Measurements from ENCODE around the gene FOCAD.

The FOCAD gene

DNA sequence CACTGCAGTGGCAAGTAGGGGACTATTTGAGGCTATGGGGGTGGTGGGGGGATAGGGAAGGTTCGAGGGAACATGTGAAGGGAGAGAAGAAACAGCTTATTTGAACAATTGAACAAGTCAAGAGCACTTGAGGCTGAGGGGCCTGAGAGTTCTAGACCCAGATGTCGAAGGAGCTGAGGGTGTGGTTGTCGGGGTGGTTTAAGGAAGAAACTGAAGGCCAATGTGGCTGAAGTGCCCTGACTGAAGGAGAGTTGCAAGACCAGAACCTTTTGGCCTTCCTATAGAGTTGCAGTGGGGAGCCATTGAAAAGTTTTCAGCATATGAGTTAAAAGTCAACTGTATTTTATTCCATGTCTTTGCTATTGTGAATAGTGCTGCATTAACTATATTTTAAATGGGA, 19.1 kb downstream of the FOCAD start:
- H2BK5ac ChIP-seq (ENCODE audit: low read length), result no peak overlapping the region
- H3K27me3 ChIP-seq (ENCODE audit: insufficient read depth, low read length, poor library complexity), result no peaks in the 10 kb centered on the region
- H2BK120ac ChIP-seq (ENCODE audit: low read depth, low read length), result no peak overlapping the region
- no peak overlapping the region for H3K4ac ChIP-seq (ENCODE audit: low read depth, low read length)
- no peak overlapping the region for H3K56ac ChIP-seq (ENCODE audit: low read length)
- H3K23ac ChIP-seq (ENCODE audit: low read length), result no peak overlapping the region
- no peak overlapping the region for H2AK5ac ChIP-seq (ENCODE audit: low read length)
- H3K18ac ChIP-seq (ENCODE audit: low read length), result no peak overlapping the region
- no peak for DNase-seq
- H3K36me3 ChIP-seq (ENCODE audit: control insufficient read depth, insufficient read depth, low read length), result no peaks in the 10 kb centered on the region
- H4K5ac ChIP-seq (ENCODE audit: low read length), result no peak overlapping the region
- H3K79me2 ChIP-seq (ENCODE audit: control insufficient read depth, insufficient read depth, low read length), result peaks cover 2% of the 10 kb centered on the region
- no peak overlapping the region for H3K27ac ChIP-seq (ENCODE audit: low read depth, low read length)
- no peaks in the 10 kb centered on the region for H3K4me1 ChIP-seq (ENCODE audit: control insufficient read depth, low read depth, low read length)
- no CpG with 5 or more reads among the region's 3 CpGs for WGBS (ENCODE audit: extremely low coverage, insufficient coverage, low lambda C conversion rate)
- H3K4me3 ChIP-seq (ENCODE audit: low read length), result no peak overlapping the region
- no peak overlapping the region for H3K9ac ChIP-seq (ENCODE audit: low read length)
- H3K4me2 ChIP-seq (ENCODE audit: low read length), result no peak overlapping the region
- H2BK15ac ChIP-seq (replicated peaks; ENCODE audit: low read depth), result no peak overlapping the region
- H3K79me1 ChIP-seq (ENCODE audit: low read length), result peaks cover 10% of the 10 kb centered on the region
- H4K8ac ChIP-seq (ENCODE audit: low read depth, low read length), result no peak overlapping the region

GRCh38 chr9:20707708-20708107, 23.6 kb downstream of the FOCAD start:
- Histone ChIP-seq H3K4me1 (ENCODE audit: control insufficient read depth, low read depth, low read length) (no peaks in the 10 kb centered on the region), H3K9ac (ENCODE audit: low read length) (no peak overlapping the region), H2BK5ac (ENCODE audit: low read length) (no peak overlapping the region), H2AK5ac (ENCODE audit: low read length) (no peak overlapping the region), H3K18ac (ENCODE audit: low read length) (no peak overlapping the region), H3K56ac (ENCODE audit: low read length) (no peak overlapping the region), H4K5ac (ENCODE audit: low read length) (no peak overlapping the region), H3K23ac (ENCODE audit: low read length) (no peak overlapping the region), H3K36me3 (ENCODE audit: control insufficient read depth, insufficient read depth, low read length) (no peaks in the 10 kb centered on the region), H3K27me3 (ENCODE audit: insufficient read depth, low read length, poor library complexity) (no peaks in the 10 kb centered on the region), H3K4ac (ENCODE audit: low read depth, low read length) (no peak overlapping the region), H3K4me2 (ENCODE audit: low read length) (no peak overlapping the region), H3K4me3 (ENCODE audit: low read length) (no peak overlapping the region), H2BK120ac (ENCODE audit: low read depth, low read length) (no peak overlapping the region), H4K8ac (ENCODE audit: low read depth, low read length) (no peak overlapping the region), H3K79me1 (ENCODE audit: low read length) (peaks cover 10% of the 10 kb centered on the region), H3K79me2 (ENCODE audit: control insufficient read depth, insufficient read depth, low read length) (peaks cover 2% of the 10 kb centered on the region), H3K27ac (ENCODE audit: low read depth, low read length) (no peak overlapping the region), H2BK15ac (replicated peaks; ENCODE audit: low read depth) (no peak overlapping the region)
- DNase-seq, result no peak
- WGBS (ENCODE audit: extremely low coverage, insufficient coverage, low lambda C conversion rate), result no CpG with 5 or more reads among the region's 2 CpGs

DNA sequence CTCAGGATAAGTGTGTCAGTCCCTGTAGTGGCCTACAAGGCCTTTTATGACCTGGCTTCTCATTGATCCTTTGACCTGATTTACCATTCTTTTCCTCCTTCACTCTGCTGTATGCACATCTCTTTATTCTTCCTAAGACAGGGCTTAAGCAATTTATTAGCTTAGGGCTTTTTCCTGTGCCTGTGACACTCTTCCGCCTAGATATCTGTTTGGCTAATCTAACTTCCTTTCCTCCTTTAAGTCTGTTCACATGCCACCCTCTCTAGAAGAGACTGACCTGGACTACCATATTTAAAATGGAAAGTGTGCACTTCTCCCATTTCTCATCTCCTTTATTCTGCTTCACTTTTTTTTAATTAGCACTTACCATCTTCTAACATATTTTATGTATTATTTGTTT, 29.1 kb downstream of the FOCAD start:
- H3K23ac ChIP-seq (ENCODE audit: low read length), result no peak overlapping the region
- H4K8ac ChIP-seq (ENCODE audit: low read depth, low read length), result no peak overlapping the region
- no peak overlapping the region for H3K4me2 ChIP-seq (ENCODE audit: low read length)
- H3K4me1 ChIP-seq (ENCODE audit: control insufficient read depth, low read depth, low read length), result no peaks in the 10 kb centered on the region
- H3K27me3 ChIP-seq (ENCODE audit: insufficient read depth, low read length, poor library complexity), result no peaks in the 10 kb centered on the region
- no peak overlapping the region for H3K4me3 ChIP-seq (ENCODE audit: low read length)
- H3K79me1 ChIP-seq (ENCODE audit: low read length), result peaks cover 3% of the 10 kb centered on the region
- no peak overlapping the region for H4K5ac ChIP-seq (ENCODE audit: low read length)
- no CpG with 5 or more reads among the region's 1 CpG for WGBS (ENCODE audit: extremely low coverage, insufficient coverage, low lambda C conversion rate)
- no peak overlapping the region for H2BK120ac ChIP-seq (ENCODE audit: low read depth, low read length)
- no peak overlapping the region for H3K56ac ChIP-seq (ENCODE audit: low read length)
- no peaks in the 10 kb centered on the region for H3K79me2 ChIP-seq (ENCODE audit: control insufficient read depth, insufficient read depth, low read length)
- no peak overlapping the region for H3K27ac ChIP-seq (ENCODE audit: low read depth, low read length)
- no peaks in the 10 kb centered on the region for H3K36me3 ChIP-seq (ENCODE audit: control insufficient read depth, insufficient read depth, low read length)
- H3K9ac ChIP-seq (ENCODE audit: low read length), result no peak overlapping the region
- H2BK5ac ChIP-seq (ENCODE audit: low read length), result no peak overlapping the region
- H2BK15ac ChIP-seq (replicated peaks; ENCODE audit: low read depth), result no peak overlapping the region
- no peak overlapping the region for H3K18ac ChIP-seq (ENCODE audit: low read length)
- no peak overlapping the region for H3K4ac ChIP-seq (ENCODE audit: low read depth, low read length)
- no peak overlapping the region for H2AK5ac ChIP-seq (ENCODE audit: low read length)
- no peak for DNase-seq

DNA sequence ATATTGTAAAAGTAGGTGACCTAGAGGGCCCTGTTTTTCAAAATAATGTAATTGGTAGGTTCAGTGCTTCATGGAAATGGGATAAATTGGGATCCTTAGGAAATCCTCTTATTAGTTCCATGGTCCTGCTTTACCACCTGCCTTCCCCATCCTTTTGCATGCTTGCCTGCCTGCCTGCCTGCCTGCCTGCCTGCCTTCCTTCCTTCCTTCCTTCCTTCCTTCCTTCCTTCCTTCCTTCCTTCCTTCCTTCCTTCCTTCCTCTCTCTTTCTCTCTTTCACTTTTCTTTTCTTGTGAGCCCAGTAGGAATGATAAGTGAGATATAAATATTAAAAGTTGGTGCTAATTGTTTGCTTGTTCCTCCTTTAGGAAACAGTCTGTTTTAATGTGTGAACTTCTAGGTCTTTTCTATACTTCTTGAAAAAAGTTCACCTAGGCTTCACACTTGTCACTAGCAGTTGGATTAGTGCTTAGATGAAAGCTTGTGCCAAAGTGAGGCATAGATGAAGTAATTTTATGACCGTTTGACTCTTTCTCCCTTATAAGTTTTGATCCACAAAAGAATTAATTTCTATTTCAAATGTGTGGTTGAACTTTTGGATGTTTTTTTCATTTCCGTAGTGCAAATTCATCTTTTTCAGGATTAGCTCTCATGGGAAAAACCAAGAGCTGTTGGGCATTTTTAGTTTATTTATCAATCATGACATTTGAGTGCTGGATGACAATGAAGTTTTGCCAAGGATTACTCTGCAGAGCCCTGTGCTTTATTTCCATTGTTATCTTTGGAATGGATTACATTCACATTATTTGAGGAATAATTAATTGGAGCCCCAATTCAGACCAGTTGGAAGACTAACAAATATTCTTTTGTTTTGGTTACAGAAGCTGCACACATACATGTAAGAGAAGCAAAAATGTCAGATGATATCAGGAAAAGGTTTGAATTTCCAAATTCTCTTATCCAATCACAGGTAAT, 30.7 kb downstream of the FOCAD start:
- Histone ChIP-seq H3K79me1 (ENCODE audit: low read length) (peaks cover 3% of the 10 kb centered on the region), H3K36me3 (ENCODE audit: control insufficient read depth, insufficient read depth, low read length) (no peaks in the 10 kb centered on the region), H2BK120ac (ENCODE audit: low read depth, low read length) (no peak overlapping the region), H3K4me3 (ENCODE audit: low read length) (no peak overlapping the region), H3K56ac (ENCODE audit: low read length) (no peak overlapping the region), H4K5ac (ENCODE audit: low read length) (no peak overlapping the region), H2AK5ac (ENCODE audit: low read length) (no peak overlapping the region), H2BK15ac (replicated peaks; ENCODE audit: low read depth) (no peak overlapping the region), H3K4me2 (ENCODE audit: low read length) (no peak overlapping the region), H3K27me3 (ENCODE audit: insufficient read depth, low read length, poor library complexity) (no peaks in the 10 kb centered on the region), H3K79me2 (ENCODE audit: control insufficient read depth, insufficient read depth, low read length) (no peaks in the 10 kb centered on the region), H3K9ac (ENCODE audit: low read length) (no peak overlapping the region), H3K4me1 (ENCODE audit: control insufficient read depth, low read depth, low read length) (no peaks in the 10 kb centered on the region), H3K27ac (ENCODE audit: low read depth, low read length) (no peak overlapping the region), H3K18ac (ENCODE audit: low read length) (no peak overlapping the region), H4K8ac (ENCODE audit: low read depth, low read length) (no peak overlapping the region), H3K23ac (ENCODE audit: low read length) (no peak overlapping the region), H2BK5ac (ENCODE audit: low read length) (no peak overlapping the region), H3K4ac (ENCODE audit: low read depth, low read length) (no peak overlapping the region)
- DNase-seq, result no peak
- no CpG with 5 or more reads among the region's 2 CpGs for WGBS (ENCODE audit: extremely low coverage, insufficient coverage, low lambda C conversion rate)

GRCh38 chr9:20722221-20722620, 38.2 kb downstream of the FOCAD start:
- H3K4me1 ChIP-seq (ENCODE audit: control insufficient read depth, low read depth, low read length), result no peaks in the 10 kb centered on the region
- no peak for DNase-seq
- H3K9ac ChIP-seq (ENCODE audit: low read length), result no peak overlapping the region
- no peak overlapping the region for H4K5ac ChIP-seq (ENCODE audit: low read length)
- no peak overlapping the region for H3K4me3 ChIP-seq (ENCODE audit: low read length)
- no peak overlapping the region for H3K23ac ChIP-seq (ENCODE audit: low read length)
- no peak overlapping the region for H4K8ac ChIP-seq (ENCODE audit: low read depth, low read length)
- no peak overlapping the region for H2BK120ac ChIP-seq (ENCODE audit: low read depth, low read length)
- no peaks in the 10 kb centered on the region for H3K27me3 ChIP-seq (ENCODE audit: insufficient read depth, low read length, poor library complexity)
- H3K56ac ChIP-seq (ENCODE audit: low read length), result no peak overlapping the region
- no peak overlapping the region for H2AK5ac ChIP-seq (ENCODE audit: low read length)
- H3K27ac ChIP-seq (ENCODE audit: low read depth, low read length), result no peak overlapping the region
- H3K4ac ChIP-seq (ENCODE audit: low read depth, low read length), result no peak overlapping the region
- WGBS (ENCODE audit: extremely low coverage, insufficient coverage, low lambda C conversion rate), result no CpG with 5 or more reads among the region's 1 CpG
- H3K18ac ChIP-seq (ENCODE audit: low read length), result no peak overlapping the region
- no peaks in the 10 kb centered on the region for H3K36me3 ChIP-seq (ENCODE audit: control insufficient read depth, insufficient read depth, low read length)
- no peaks in the 10 kb centered on the region for H3K79me1 ChIP-seq (ENCODE audit: low read length)
- H3K4me2 ChIP-seq (ENCODE audit: low read length), result no peak overlapping the region
- no peaks in the 10 kb centered on the region for H3K79me2 ChIP-seq (ENCODE audit: control insufficient read depth, insufficient read depth, low read length)
- H2BK15ac ChIP-seq (replicated peaks; ENCODE audit: low read depth), result no peak overlapping the region
- H2BK5ac ChIP-seq (ENCODE audit: low read length), result no peak overlapping the region
